HCT116 (cell line): Measurements from ENCODE around the gene SASS6. TPM values are rescaled to one million over a fixed set of nuclear protein-coding genes. Genes with fewer than 3 reads are reported as not detected.

Experiments used
- ATAC-seq: fragments of 200-7000 bp; cut with Tn5 transposase; 2 replicates; pipeline ENCODE4 v1.9.1; 2020; ENCODE audit warnings: mild to moderate bottlenecking, moderate library complexity
- BruUV-seq: library from RNA; stranded (reverse); fragments of 400-500 nt; replicated peaks from 2 replicates; lab custom pipeline; 2021; lab: Mats Ljungman, UMichigan
- CTCF ChIA-PET: fragments of 300-600 bp; sonication (Branson Sonifier 250); formaldehyde crosslinking; loops from one replicate; lab custom pipeline; 2021; ENCODE audit warnings: antibody characterized with exemption; lab: Charles Lee
- POLR2A ChIA-PET: fragments of 300-600, 350-600 bp; sonication (Branson Sonifier 250); formaldehyde crosslinking; loops from one replicate; lab custom pipeline; 2021; ENCODE audit warnings: antibody characterized with exemption; lab: Charles Lee
- RAD21 ChIA-PET, 2 experiments: fragments of 300-600 bp; sonication (Branson Sonifier 250); formaldehyde crosslinking; loops; one replicate each; lab custom pipeline; 2023; ENCODE audit warnings: low total read pairs in 2 of 2; ENCODE audit not compliant: uncharacterized antibody in 2 of 2, unreplicated experiment in 2 of 2, low non-redundant PET in 1 of 2; lab: Charles Lee
- DNase-seq: peaks from one replicate; pipeline ENCODE4 v3.0.0-alpha.2; 2010; ENCODE audit warnings: low read depth, low spot score
- H2AFZ ChIP-seq: fragments of 200-600 bp; shearing (Covaris generic), sonication (generic); 2 replicates; pipeline ENCODE4 v1.6.1; 2017; ENCODE audit warnings: low read depth, mixed run types, mixed read lengths, antibody characterized with exemption, low read length; ENCODE audit not compliant: poor library complexity, severe bottlenecking
- H3K27ac ChIP-seq: 2 replicates; pipeline ENCODE4 v1.5.1; 2012; ENCODE audit warnings: low read depth, low read length
- H3K27me3 ChIP-seq: fragments of 200-600 bp; sonication (generic); 2 replicates; pipeline ENCODE4 v1.6.1; 2016; ENCODE audit warnings: mixed run types, low read length, mixed read lengths; ENCODE audit not compliant: insufficient read depth
- H3K36me3 ChIP-seq, 2 experiments: fragments of 200-500 bp in 1 of 2; fragments of 200-600 bp in 1 of 2; sonication (Bioruptor generic) in 1 of 2; sonication (generic) in 1 of 2; 2 replicates each; pipeline versions ENCODE4 v1.5.1 to v1.6.1; 2014 to 2016; ENCODE audit warnings: low read length in 2 of 2, inconsistent platforms in 1 of 2, mixed read lengths in 1 of 2, mixed run types in 1 of 2; ENCODE audit not compliant: insufficient read depth in 2 of 2, control insufficient read depth in 1 of 2
- H3K4me1 ChIP-seq, 2 experiments: fragments of 200-600 bp in 1 of 2; sonication (generic) in 1 of 2; 2 replicates each; pipeline versions ENCODE4 v1.5.1 to v1.6.1; 2012 to 2017; ENCODE audit warnings: low read length in 2 of 2, inconsistent platforms in 1 of 2, mild to moderate bottlenecking in 1 of 2, mixed read lengths in 1 of 2, mixed run types in 1 of 2, moderate library complexity in 1 of 2; ENCODE audit not compliant: insufficient read depth in 2 of 2, control insufficient read depth in 1 of 2
- H3K4me2 ChIP-seq: fragments of 200-600 bp; sonication (generic); 2 replicates; pipeline ENCODE4 v1.6.1; 2017; ENCODE audit warnings: mixed run types, low read length, mixed read lengths
- H3K4me3 ChIP-seq, 2 experiments: fragments of 200-600 bp in 1 of 2; sonication (generic) in 1 of 2; replicated peaks in 1 of 2; 2 replicates each; pipeline ENCODE4 v1.5.1; 2011 to 2016; ENCODE audit warnings: low read length in 2 of 2, control low read depth in 1 of 2, low read depth in 1 of 2, mild to moderate bottlenecking in 1 of 2, mixed read lengths in 1 of 2, mixed run types in 1 of 2
- H3K79me2 ChIP-seq: fragments of 200-600 bp; sonication (generic); 2 replicates; pipeline ENCODE4 v1.6.1; 2017; ENCODE audit warnings: mild to moderate bottlenecking, mixed run types, low read length, moderate library complexity, mixed read lengths; ENCODE audit not compliant: insufficient read depth
- H3K9ac ChIP-seq: fragments of 200-600 bp; sonication (generic); 2 replicates; pipeline ENCODE4 v1.6.1; 2016; ENCODE audit warnings: low read length, mixed read lengths
- H3K9me2 ChIP-seq: fragments of 200-600 bp; sonication (generic), shearing (Covaris generic); 2 replicates; pipeline ENCODE4 v1.6.1; 2017; ENCODE audit warnings: mixed run types, mild to moderate bottlenecking, moderate library complexity; ENCODE audit not compliant: insufficient read depth
- H3K9me3 ChIP-seq, 2 experiments: fragments of 200-500 bp in 1 of 2; fragments of 200-600 bp in 1 of 2; sonication (Bioruptor generic) in 1 of 2; sonication (generic) in 1 of 2; 2 replicates each; pipeline ENCODE4 v1.6.1; 2014 to 2017; ENCODE audit warnings: low read length in 2 of 2, mixed read lengths in 2 of 2, inconsistent platforms in 1 of 2, low read depth in 1 of 2, mild to moderate bottlenecking in 1 of 2, mixed run types in 1 of 2, moderate library complexity in 1 of 2; ENCODE audit not compliant: control insufficient read depth in 1 of 2, insufficient read depth in 1 of 2
- H4K20me1 ChIP-seq: fragments of 200-600 bp; sonication (generic), shearing (Covaris generic); 2 replicates; pipeline ENCODE4 v1.6.1; 2017; ENCODE audit warnings: mixed run types, mild to moderate bottlenecking, moderate library complexity; ENCODE audit not compliant: insufficient read depth
- CBX3 ChIP-seq: IDR thresholded peaks from 2 replicates; pipeline ENCODE4 v1.6.1; 2012; ENCODE audit warnings: low read depth
- CEBPB ChIP-seq: IDR thresholded peaks from 2 replicates; pipeline ENCODE4 v1.6.1; 2012; ENCODE audit warnings: low read depth
- CTCF ChIP-seq, 3 experiments: fragments of 200-600 bp in 1 of 3; sonication (generic) in 1 of 3; IDR thresholded peaks in 2 of 3; conservative IDR thresholded peaks in 1 of 3; 2 replicates each; pipeline ENCODE4 v1.5.1; 2012 to 2017; ENCODE audit warnings: low read depth in 2 of 3, low read length in 2 of 3, antibody characterized with exemption in 1 of 3, borderline replicate concordance in 1 of 3, control low read depth in 1 of 3, mild to moderate bottlenecking in 1 of 3, mixed read lengths in 1 of 3, mixed run types in 1 of 3, moderate library complexity in 1 of 3; ENCODE audit not compliant: insufficient read depth in 1 of 3
- EGR1 ChIP-seq: IDR thresholded peaks from 2 replicates; pipeline ENCODE4 v1.6.1; 2012; ENCODE audit warnings: low read depth
- EZH2 ChIP-seq: fragments of 200-600 bp; sonication (generic); IDR thresholded peaks from 2 replicates; pipeline ENCODE4 v1.6.1; 2017; ENCODE audit warnings: antibody characterized with exemption, mixed run types
- ZFX ChIP-seq: fragments of 450-650 bp; IDR thresholded peaks from 2 replicates; pipeline ENCODE4 v1.6.1; 2017
- ZNF274 ChIP-seq: fragments of 200-500 bp; sonication (Bioruptor generic); IDR thresholded peaks from 2 replicates; pipeline ENCODE4 v1.6.1; 2014; ENCODE audit warnings: mild to moderate bottlenecking, low read depth, low read length, inconsistent platforms
- intact Hi-C: fragments of 100-400 bp; cut with micrococcal nuclease; formaldehyde crosslinking; loops from 2 replicates; pipeline ENCODE4 v1.10.0; 2022
- total RNA-seq: library from RNA; stranded (reverse); gene quantifications from one replicate; pipeline ENCODE4 v1.2.1, GENCODE V29; 2021; ENCODE audit not compliant: unreplicated experiment

Gene SASS6
- total RNA-seq, 1 experiment from 2014 or later: 13.7 TPM

GRCh38 chr1:100100202-100100601 lies 32.5 kb downstream of the SASS6 start:
- ChIA-PET POLR2A (no interaction called here), CTCF (no interaction called here)
- H3K36me3 ChIP-seq: peaks cover 19 to 43% of the 10 kb centered on the region in 2 experiments; a peak in 3 of 4 replicates

GRCh38 chr1:100090471-100090870 lies 42.3 kb downstream of the SASS6 start:
- RAD21 ChIA-PET: no interaction called here
- Histone ChIP-seq H3K36me3 (no peaks in the 10 kb centered on the region), H3K9me3 (no peaks in the 10 kb centered on the region), H2AFZ (no peak overlapping the region), H3K79me2 (no peaks in the 10 kb centered on the region), H3K4me3 (no peak overlapping the region), H3K27me3 (no peaks in the 10 kb centered on the region), H3K27ac (no peak overlapping the region), H3K9me2 (no peaks in the 10 kb centered on the region), H3K4me1 (no peaks in the 10 kb centered on the region), H4K20me1 (peaks cover 3% of the 10 kb centered on the region; the same call in 1 of the 2 replicates), H3K4me2 (no peak overlapping the region), H3K9ac (no peak overlapping the region)
- POLR2A ChIA-PET: no interaction called here
- ATAC-seq (no peak), DNase-seq (no peak)
- CTCF ChIA-PET: no interaction called here
- no TSS peak for BruUV-seq
- intact Hi-C loops: no loop called here
- TF ChIP-seq ZNF274: no peak
- no peak for TF ChIP-seq CBX3
- no peak for TF ChIP-seq CTCF (IDR thresholded peaks at IDR 0.05 in 2 of 3, conservative IDR thresholded peaks at IDR 0.05 in 1 of 3; ENCODE audit: borderline replicate concordance in 1 of 3, insufficient read depth in 1 of 3, low read depth in 2 of 3, low read length in 2 of 3)
- TF ChIP-seq EGR1: no peak
- TF ChIP-seq EZH2: no peak
- TF ChIP-seq ZFX: no peak

More at GRCh38 chr1:100100202-100100601, 32.5 kb downstream of the SASS6 start:
- RAD21 ChIA-PET: no interaction called here
- H3K4me3 ChIP-seq: no peak overlapping the region
- H4K20me1 ChIP-seq: no peaks in the 10 kb centered on the region
- ATAC-seq (no peak), DNase-seq (no peak)
- TF ChIP-seq CEBPB (no peak), EZH2 (no peak)
- H3K9me2 ChIP-seq: no peaks in the 10 kb centered on the region
- H3K4me2 ChIP-seq: no peak overlapping the region
- BruUV-seq: no TSS peak
- H3K27me3 ChIP-seq: no peaks in the 10 kb centered on the region
- no peak overlapping the region for H3K27ac ChIP-seq
- no peaks in the 10 kb centered on the region for H3K9me3 ChIP-seq
- no peak overlapping the region for H2AFZ ChIP-seq
- no peaks in the 10 kb centered on the region for H3K79me2 ChIP-seq
- H3K9ac ChIP-seq: no peak overlapping the region
- H3K4me1 ChIP-seq: no peaks in the 10 kb centered on the region
- intact Hi-C loops: no loop called here
